DMS114 treated with DMSO at 0.1 percent for 48 hours (cell line): ENCODE measurements around the gene JMJD4.

Experiments
- DNase-seq: peaks from one replicate; lab custom pipeline; 2025; ENCODE audit not compliant: unreplicated experiment; lab: John Stamatoyannopoulos, UW

The JMJD4 gene

DNA sequence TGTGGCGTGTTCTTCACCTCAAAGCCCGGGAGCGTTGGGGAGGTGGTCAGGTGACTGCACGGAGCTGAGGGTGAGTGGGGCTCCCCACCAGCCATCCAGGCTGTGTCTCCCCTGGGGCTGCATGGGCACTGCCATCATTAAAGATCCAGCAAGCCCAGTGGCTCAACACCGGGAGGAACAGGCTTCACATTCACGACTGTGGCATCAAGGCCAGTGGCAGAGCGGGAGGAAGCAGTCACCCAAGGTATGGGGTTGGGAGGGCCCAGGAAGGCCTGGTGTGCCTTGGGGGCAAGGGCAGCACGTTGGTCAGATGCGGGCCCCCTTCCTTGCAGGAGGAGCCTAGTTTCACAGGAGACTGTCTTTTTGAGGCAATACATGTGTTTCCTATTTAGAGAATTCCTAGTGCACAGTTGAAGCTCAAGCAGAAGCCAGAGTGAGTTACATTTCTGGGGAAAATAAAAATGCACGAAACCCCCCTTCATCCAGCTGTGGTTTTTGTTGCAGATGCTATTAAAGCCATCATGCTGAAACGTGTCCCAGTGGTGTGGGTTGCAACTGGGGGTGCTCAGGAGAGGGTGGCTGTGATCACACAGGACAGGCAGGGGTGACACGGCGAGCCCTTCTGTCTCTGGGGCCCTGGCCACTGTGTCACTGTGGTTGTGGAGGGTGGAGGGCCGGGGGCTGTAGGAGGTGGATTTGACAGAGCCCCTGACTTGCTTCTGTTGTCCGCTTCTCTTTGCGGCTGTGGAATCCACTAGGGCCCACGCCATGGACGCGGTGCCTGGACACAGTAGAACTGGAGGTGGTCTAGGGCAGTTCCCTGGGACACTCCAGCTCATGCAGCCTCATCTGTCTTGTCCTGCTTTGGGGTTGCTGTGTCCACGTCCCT, 34.2 kb upstream of the JMJD4 start:
- DNase-seq = no peak

DNA sequence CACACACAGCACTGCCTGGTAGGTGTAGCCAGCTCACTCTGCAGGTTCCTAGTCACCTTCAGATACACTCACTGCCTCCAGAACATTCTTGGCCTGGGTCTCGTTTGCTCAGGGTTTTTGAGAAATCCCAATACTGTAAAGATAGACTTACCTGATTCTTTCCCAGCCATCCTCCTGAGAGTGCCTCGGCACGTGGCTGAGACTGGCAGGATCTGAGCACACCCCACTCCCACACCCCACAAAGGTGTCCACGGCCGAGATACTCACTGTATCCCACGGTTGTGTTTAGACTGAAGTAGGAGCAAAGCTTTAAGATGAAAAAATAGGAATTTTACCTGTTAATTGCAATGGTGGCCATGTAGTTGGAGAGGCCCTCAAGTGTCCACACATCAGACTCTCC, 33.5 kb upstream of the JMJD4 start:
- no peak for DNase-seq

DNA sequence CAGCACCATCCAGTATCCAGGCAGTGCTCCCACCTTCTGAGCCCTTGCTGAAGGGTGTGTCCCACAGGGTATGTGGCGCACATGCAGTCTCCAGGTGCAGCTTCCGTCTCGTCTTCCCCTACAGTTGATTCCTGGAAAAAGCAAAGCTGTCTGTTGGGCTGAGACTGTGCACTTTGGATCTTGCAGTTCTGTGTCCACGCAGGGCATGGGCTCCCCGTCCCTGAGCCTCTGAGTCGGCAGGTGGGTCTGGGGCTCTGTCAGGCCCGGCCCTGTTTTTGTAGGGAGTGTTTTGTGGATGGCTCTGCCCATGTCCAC, 33.0 kb upstream of the JMJD4 start:
- no peak for DNase-seq

DNA sequence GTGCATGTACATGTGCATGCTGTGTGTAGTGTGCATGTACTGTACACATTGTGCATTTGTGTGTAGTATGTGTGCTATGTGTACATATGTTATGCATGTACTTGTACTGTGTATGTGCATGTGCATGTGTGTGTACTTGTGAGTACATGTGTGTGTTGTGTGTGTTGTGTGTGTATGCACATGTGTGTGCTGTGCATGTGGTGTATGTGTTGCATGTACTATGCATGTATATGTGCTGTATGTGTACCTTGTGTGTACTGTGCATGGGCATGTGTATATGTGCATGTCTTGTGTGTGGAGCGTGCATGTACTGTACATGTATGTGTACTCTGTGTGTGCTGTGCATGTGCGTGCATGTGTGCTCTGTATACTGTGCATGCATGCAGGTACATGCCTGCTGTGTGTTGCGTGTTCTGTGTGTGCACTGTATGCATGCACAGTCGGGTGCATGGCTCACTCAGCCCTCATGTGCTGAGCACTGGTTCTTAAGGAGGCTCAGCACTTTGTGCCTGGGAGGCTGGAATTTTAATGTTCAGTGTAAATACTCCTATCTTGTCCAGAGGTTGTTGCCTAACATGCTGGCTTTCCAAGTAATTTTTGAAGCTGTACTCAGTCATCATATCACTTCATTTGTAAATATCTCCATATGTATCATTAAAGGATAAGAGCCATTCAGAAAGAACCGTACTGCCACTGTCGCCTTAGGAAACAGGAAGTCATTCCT, 32.5 kb upstream of the JMJD4 start:
- DNase-seq = no peak

DNA sequence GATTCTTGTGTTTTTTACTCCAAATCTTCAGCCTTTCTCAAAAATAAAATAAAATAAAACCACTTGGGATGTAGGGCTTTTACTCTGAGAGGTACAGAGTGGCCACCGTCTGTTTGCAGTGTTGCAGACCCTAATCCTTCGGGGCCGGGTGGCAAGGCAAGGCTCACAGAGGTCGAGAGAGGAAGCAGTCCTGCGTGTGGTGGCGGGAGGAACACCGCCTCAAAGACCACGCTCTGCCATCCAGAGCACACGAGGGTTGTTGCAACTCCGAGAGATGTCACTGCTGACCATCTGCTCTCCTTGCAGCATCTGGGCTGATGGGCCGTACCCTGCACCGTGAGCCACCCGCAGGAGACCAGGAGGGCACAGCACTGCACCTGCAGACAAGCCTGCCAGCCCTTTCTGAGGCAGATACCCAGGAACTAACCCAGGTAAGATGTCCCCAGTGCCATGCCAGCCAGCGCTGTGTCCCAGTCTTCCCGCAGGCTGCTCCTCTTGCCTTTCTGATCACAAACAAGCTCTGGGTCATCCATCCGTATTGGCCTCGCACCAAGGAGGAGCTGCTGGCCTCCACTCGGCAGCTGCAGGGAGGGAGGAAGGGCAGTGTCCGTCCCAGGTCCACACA, 31.7 kb upstream of the JMJD4 start:
- no peak for DNase-seq

DNA sequence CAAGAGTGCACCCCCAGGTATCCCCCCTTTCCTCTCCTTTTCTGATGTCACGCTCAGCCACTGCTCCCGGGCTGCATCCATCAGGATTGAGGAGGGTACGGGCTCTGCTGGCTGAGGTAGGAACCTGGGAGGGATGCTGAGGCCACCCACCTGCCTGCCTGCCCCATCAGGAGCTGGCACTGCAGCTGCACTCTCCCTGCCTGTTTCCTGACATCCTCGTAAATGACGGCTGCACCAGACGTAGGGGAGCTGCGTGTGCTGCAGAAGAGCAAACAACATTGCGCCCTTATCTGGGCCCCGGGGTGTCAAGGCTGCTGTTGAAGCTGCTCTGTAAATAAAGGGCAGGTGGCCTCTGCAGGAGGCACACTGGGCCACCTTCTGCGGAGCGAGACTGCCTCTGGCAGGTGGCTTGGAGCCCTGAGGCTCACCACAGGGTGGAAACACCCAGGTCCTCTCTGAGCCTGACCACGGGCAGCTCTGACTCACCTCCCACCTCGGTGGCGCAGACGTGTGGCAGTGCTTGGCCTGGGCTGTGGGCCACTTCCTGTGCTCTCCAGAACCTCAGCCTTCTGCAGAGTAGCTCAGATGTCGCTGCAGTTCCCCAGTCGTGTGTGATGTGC, 31.0 kb upstream of the JMJD4 start:
- no peak for DNase-seq

DNA sequence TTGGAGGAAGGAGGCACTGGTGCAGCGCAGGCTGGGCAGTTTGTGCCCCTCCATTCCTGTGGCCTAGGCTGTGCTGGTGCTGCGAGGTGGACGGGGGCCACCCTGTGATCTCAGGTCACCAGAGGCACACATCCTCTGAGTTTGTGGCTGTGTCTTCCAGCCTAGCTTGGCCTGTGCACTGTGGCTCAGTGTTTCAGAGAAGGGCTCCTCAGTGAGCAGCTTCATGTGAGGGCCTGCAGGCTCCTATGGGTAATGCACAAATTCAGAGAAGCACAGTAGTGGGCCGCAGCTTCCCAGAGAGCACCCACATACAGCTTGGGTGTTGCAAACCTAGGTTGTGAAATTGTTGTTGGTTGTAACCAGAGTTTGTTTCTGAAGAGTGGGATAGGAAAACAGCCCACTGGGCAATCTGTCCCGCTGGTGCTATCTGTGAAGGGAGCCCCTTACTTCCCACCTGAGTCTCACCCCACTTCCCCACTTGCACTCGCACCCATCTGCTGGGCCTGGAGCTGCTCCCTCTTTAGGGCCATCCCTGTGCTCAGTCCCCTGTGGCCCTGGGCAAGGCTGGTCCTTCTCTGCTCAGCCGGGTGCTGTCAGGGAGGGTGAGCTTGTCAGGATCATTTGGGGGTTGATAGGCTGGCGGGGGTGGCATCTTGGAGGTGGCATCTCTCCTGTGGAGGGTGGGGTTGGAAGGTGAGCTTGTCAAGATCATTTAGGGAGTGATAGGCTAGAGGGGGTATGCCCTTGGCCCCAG, 30.3 kb upstream of the JMJD4 start:
- DNase-seq = no peak

DNA sequence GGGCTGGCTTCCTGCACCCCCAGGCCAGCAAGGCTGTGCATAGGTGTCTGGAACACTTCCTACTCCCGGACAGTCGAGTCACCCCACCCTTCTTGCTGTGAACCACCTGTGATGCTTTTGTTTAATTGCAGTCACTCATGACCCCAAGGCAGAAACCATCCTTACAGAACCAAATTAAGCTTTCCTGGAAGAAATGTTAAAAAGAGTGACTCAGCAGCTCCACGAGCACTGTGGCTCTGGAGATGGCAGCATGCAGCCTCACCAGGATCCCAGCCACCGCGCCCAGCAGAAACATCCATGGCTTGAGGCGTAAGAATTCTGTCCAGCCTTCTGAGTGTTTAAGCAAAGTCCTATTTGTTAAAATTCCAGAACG, 28.9 kb upstream of the JMJD4 start:
- no peak for DNase-seq

DNA sequence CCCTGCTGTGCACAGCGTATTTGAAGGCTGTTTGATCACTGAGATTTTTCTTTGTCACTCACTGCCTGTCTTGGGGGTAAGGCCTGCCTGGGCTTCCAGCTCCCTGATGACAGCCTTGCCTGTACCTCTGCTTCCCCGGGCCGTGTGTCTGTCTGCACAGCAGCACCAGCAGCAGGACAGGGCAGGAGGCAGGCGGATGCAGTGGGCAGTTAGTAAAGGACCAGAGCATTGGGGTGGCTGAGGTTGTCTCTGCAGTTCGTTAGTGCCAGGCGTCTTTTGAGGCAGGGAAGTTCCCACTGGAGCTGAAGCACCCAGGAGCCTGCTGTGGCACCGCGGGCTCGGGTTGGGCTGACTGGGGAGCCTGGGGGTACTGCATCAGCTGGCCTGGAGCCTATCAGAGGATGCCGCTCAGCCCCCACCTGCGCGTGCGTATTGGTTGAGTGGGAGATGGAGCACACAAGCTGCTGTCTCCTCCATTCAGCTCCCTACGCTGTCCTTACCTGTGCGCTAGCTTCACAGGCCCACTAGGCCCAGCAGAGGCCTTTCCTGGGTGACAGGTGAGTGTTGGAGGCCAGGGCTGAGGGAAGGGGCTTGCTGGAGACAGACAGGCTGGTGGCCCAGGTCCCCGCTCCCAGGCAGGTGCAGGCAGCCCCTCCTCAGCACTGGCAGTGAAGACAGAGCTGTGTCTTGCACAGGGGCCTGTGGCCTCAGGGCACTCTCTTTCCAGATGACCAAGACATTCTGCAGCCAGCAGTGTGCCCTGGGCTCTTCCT, 28.3 kb upstream of the JMJD4 start:
- DNase-seq = no peak

DNA sequence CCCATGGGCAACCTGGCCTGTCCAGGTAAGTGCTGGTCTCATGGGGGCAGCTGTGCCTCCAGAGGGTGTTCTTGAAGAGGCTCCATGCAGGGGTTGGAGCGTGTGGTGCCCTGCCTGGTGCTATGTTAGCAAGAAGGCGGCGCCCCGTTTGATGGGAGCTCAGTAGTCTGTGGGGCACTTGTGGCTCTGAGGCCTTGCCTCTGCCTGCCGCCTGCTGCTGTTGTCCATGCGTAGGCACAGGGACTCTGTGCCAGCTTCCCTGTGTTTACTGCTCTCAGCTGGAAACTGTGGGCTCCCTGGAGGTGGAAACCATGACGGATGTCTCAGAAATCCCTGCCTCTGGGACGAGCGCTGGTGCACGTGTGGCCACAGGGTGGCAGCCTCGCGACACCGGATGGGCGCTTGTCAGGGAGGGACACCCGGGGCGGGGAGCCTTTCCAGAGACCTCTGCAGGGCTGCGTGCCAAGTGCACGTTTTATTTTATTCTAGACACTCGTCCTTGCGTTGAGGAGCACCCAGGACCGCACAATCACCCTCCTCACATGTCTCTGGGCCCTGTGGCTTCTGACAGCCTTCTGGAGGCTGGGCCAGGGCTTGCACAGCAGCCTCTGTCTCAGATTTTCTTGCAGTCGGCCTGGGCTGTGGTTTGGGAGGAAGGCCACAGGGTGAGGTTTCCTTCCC, 27.3 kb upstream of the JMJD4 start:
- peak; percentile 36 for DNase-seq

DNA sequence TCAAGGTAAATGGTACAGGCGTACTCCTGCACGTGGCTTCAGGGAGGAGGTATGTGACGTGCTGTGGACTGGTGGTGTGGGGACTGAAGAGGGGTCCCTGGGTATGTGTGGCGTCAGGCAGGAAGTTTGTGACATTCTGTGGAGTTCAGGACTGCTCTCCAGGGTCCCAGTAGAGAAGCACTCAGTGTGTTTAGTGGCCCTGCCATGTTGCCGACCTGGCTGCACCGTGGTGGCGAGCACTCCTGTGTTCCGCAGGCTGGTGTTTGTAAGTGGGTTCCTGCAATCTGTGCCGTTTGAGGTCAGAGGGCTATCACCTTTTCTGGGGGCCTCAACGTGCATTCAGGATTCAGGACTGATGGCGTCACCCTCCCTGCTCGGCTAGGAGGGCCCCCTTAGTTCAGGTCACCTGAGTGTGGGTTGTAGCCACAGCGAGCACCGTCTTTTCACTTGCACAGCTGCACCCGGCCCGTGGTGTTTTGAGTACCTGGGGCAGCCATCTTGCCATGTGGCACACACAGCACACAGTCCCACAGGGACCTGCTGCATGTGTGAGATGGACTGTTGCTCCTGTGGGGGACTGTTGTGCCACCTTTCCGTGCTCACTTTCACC, 26.6 kb upstream of the JMJD4 start:
- DNase-seq = no peak

DNA sequence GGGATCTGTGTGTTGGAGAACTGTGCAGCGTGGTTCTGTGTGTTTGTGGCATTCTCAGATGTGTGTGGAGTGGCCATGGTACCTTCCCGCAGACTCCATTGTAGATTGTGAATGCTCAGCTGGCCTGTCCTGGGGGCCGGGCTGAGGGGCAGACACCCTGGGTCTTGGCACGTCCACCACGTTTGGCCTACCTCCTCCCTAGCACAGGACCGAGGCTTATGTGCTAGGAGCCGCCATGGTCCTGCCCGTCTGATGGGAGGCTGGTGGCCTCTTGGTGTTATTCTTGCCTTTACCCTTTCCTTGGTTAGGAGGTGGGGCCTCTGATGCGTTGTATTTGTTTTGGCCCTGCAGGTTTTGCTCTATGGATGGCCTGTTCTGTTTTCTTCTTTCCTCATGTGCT, 25.3 kb upstream of the JMJD4 start:
- DNase-seq = no peak

DNA sequence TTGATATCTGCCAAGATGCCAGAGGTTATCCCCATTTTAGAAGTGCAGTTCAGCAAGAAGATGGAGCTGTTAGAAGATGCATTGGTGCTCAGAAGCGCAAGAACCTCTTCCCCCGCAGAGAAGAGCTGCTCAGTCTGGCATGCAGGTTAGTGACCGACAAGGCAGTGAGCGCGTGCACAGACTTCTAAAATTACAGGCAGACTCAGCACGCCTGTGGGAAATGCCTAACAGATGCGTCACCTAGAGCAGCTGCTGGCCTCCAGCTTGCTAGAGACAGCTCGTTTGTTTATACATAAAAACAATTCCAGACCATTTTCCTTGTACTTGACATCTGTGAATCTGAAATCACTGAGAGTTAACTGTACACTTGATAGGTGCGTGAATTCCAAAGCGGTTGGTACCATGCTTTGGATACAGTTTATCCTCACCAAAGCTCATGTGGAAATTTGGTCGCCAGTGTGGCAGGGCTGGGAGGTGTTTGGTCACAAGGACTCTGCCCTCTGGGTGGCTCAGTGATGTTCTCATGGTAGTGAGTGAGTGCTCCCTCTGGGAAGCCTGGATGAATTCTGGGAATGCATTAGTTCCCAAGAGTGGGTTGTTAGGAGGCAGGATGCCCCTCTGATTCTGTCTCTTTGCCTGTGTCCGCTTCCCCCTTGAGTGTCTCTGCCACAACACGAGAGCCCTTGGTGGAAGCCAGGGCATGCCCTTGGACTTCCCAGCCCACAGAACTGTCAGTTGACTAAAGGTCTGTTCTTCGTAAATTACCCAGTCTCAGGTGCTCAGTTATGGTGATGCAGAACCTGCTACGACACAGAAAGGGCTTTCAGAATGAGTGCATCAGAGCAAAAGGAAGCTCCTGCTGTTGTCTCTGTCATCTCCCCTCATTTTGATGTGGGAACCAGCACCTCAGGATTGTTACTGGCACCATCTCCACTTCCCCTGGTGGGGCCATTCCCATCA, 24.5 kb upstream of the JMJD4 start:
- DNase-seq = no peak

DNA sequence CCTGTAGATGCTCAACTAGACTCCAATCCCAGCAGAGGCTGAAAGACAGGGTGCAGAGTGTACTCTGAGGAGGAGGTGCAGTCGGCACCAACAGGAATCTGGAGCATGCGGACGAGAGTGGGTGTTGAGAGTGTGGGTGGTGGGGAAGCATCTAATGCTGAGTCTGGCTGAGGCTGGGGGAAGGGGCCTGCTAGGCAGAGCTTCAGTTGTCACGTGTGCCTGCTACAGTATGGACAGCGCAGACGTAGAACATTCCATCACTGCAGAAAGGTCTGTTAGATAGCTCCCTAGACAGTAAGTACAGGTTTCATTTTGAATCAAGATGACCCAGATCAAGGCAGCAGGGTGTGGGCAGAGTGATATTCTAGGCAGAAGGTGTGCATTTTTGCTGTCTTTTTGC, 23.3 kb upstream of the JMJD4 start:
- no peak for DNase-seq

DNA sequence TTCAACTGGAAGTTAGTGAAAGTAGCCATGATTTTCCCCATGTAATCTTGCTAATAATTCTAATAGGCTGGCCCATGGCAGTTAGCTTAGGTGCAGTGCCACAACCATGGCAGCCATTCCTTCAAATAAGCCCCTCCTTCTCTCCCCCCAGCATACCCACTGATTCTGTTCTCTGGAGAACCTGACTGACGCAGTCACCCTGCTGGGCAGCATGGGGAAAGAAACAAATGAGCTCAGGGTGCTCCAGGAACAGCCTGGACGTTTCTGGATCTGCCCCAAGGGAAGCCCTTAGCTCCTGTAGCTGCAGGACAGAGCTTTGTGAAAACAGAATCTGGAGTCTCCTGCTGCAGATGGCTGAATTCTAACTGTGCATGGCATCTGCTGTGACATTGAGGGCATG, 22.7 kb upstream of the JMJD4 start:
- DNase-seq = no peak

DNA sequence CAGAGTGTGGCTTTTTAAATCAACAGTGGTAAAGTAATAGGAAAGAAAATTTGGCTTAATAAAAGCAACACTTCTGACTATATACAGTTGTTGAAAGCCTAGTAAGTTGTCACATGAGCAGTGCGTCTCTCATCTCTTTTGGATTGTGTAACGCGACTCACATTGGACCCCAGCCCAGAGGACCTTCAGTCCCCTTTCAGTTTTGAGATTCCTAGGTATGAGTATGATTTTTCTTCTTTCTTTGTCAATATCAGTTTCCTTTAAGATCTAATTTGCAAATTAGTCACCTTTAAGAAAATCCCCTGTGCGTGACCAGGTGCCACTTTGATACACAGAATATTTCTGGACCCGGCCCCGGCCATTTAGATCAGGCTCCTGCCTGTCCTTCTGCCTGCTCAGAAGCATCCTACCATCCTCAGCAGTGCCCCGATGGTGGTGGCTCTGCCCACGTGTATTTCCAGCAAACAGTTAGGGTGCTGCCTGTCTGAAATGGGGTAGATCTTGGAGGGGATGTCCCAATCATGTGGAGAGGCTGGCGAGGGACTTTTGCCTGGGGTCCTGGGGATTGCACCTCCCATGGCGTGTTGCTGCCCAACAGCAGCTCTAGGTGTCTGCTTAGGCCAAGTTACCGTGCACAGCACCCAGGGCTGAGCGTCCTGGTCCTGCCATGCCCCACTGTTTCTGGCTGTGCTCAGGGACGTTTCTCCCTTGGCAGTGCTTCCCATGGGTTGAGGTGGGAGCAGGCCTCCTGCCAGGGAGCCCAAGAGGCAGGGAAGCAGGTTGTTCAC, 21.3 kb upstream of the JMJD4 start:
- DNase-seq = no peak

DNA sequence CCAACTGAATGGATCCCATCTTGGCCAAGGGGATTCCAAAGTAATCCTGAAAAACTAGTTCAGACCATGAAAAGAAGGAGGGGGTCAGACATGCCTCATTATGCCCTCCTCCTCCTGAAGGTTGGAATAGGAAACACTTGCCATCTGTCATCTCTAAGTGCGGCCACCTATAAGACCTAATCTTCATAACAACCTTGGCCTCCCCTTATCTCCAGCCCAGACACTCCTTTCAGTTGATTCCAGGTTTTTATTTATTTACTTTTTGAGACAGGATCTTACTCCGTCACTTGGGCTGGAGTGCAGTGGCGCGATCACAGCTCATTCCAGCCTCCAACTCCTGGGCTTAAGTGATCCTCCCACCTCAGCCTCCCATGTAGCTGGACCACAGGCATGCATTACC, 19.9 kb upstream of the JMJD4 start:
- no peak for DNase-seq
